K562 (cell line): Measurements from ENCODE around the gene PLXDC1. TPM values are rescaled to one million over a fixed set of nuclear protein-coding genes. Genes with fewer than 3 reads are reported as not detected.

Experiments
- DPF2 ChIP-seq: fragments of 450-650 bp; IDR thresholded peaks from 2 replicates; pipeline ENCODE4 v1.6.1; 2016
- IFI16 ChIP-seq: fragments of 250-450 bp; sonication (Bioruptor Pico); IDR thresholded peaks from 2 replicates; pipeline ENCODE4 v2.1.2; 2022; ENCODE audit warnings: mild to moderate bottlenecking, inconsistent platforms
- SPI1 ChIP-seq: IDR thresholded peaks from 2 replicates; pipeline ENCODE4 v1.6.1; 2011; ENCODE audit warnings: low read depth, low read length, control low read depth, borderline replicate concordance
- STAT5B ChIP-seq: fragments of 250-450 bp; sonication (Bioruptor Pico); IDR thresholded peaks from 2 replicates; pipeline ENCODE4 v1.8.0; 2021; ENCODE audit warnings: mild to moderate bottlenecking, inconsistent platforms
- ZNF124 ChIP-seq: sonication (generic); formaldehyde crosslinking; IDR thresholded peaks from 2 replicates; pipeline ENCODE4 v1.8.1; 2022; ENCODE audit warnings: missing genetic modification reagents
- ZSCAN32 ChIP-seq: fragments of 450-650 bp; formaldehyde crosslinking; IDR thresholded peaks from 2 replicates; pipeline ENCODE4 v1.4.0; 2020; ENCODE audit warnings: mild to moderate bottlenecking, moderate library complexity
- polyA plus RNA-seq, 8 experiments: library from polyadenylated mRNA; depleted of rRNA in 4 of 8; stranded (reverse) in 5 of 8; unstranded in 3 of 8; fragments of >200 nt; fragmentation: Nextera tagmentation in 2 of 8; fragmentation: Illumina TruSeq in 1 of 8; extraction: Ambion mirVana in 2 of 8; extraction: Trizol in 1 of 8; gene quantifications; 2 replicates each; pipeline versions ENCODE4 v1.2.1 to v1.2.3, GENCODE V29; 2011 to 2014; ENCODE audit warnings: inconsistent platforms in 1 of 8, missing spikeins in 1 of 8
- total RNA-seq, 7 experiments: library from RNA; depleted of rRNA in 6 of 7; stranded (reverse); fragments of >200 nt in 6 of 7; fragmentation: Illumina TruSeq in 2 of 7; extraction: Trizol in 2 of 7; gene quantifications; 2 replicates each; pipeline versions ENCODE4 v1.2.1 to v1.2.3, GENCODE V29; 2011 to 2021; ENCODE audit warnings: low replicate concordance in 1 of 7
- TF ChIP-seq, protein P1 (sequence below): fragments of 250-450 bp; sonication (Bioruptor Pico); IDR thresholded peaks from 2 replicates; pipeline ENCODE4 v1.5.0; 2020; ENCODE audit warnings: mild to moderate bottlenecking
- TF ChIP-seq, protein P2 (sequence below): fragments of 450-650 bp; formaldehyde crosslinking; IDR thresholded peaks from 2 replicates; pipeline ENCODE4 v1.4.0; 2020; ENCODE audit warnings: mild to moderate bottlenecking, mixed read lengths
- TF ChIP-seq, protein P3 (sequence below): sonication (generic); formaldehyde crosslinking; IDR thresholded peaks from 2 replicates; pipeline ENCODE4 v1.8.1; 2023; ENCODE audit warnings: mild to moderate bottlenecking, missing genetic modification reagents
- TF ChIP-seq, protein P4 (sequence below): fragments of 450-650 bp; conservative IDR thresholded peaks from 2 replicates; pipeline ENCODE4 v1.6.1; 2016; ENCODE audit warnings: missing genetic modification characterization, low read depth, mild to moderate bottlenecking, missing compliant biosample characterization, moderate library complexity
- TF ChIP-seq, protein P5 (sequence below): sonication (generic); formaldehyde crosslinking; IDR thresholded peaks from 2 replicates; pipeline ENCODE4 v1.8.0; 2022; ENCODE audit warnings: mild to moderate bottlenecking, missing genetic modification reagents
- TF ChIP-seq, protein P6 (sequence below), 3 experiments: fragments of 200-800 bp in 1 of 3; sonication (Bioruptor generic) in 1 of 3; sonication (generic) in 1 of 3; formaldehyde crosslinking in 1 of 3; IDR thresholded peaks; 2 replicates each; pipeline versions ENCODE4 v1.6.1 to v1.8.0; 2016 to 2022; ENCODE audit warnings: mild to moderate bottlenecking in 2 of 3, missing compliant biosample characterization in 2 of 3, missing genetic modification characterization in 2 of 3, missing genetic modification reagents in 1 of 3
- TF ChIP-seq, protein P7 (sequence below): fragments of 450-650 bp; IDR thresholded peaks from 2 replicates; pipeline ENCODE4 v1.7.1; 2018; ENCODE audit warnings: mild to moderate bottlenecking, low read depth; ENCODE audit not compliant: partially characterized antibody

PLXDC1 gene
- total and polyA plus RNA-seq, 9 of the 15 experiments (the other 6 are each of a cell fraction or from before 2014, with no cell fraction given), result not detected

DNA sequence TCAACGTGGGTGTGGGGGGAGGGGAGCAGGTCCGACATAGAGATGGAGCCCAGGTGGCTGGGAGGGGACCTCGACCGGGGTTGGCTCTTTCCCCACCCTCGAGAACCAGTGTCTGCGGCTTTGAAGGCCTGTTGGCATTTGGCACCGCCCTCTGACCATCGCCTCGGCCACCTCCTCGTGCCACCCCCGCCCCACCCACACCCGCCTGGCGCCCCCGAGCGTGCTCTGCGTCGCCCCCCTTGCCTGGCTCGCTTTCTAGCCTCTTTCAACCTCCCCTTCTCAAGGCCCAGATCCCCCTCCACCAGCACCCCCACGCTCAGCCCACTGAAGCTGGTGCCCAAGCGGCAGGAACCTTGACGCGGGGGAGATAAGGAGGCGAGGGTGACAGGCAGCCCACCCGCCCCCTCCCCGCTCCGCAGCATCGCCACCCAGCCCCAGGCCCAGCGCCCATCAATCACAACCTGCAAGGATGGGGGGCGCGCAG, 45.4 kb upstream of the PLXDC1 start (continued):
- TF ChIP-seq, protein P1, sequence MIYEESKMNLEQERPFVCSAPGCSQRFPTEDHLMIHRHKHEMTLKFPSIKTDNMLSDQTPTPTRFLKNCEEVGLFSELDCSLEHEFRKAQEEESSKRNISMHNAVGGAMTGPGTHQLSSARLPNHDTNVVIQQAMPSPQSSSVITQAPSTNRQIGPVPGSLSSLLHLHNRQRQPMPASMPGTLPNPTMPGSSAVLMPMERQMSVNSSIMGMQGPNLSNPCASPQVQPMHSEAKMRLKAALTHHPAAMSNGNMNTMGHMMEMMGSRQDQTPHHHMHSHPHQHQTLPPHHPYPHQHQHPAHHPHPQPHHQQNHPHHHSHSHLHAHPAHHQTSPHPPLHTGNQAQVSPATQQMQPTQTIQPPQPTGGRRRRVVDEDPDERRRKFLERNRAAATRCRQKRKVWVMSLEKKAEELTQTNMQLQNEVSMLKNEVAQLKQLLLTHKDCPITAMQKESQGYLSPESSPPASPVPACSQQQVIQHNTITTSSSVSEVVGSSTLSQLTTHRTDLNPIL (CRISPR knock-in tag), result no peak
- TF ChIP-seq, protein P2, sequence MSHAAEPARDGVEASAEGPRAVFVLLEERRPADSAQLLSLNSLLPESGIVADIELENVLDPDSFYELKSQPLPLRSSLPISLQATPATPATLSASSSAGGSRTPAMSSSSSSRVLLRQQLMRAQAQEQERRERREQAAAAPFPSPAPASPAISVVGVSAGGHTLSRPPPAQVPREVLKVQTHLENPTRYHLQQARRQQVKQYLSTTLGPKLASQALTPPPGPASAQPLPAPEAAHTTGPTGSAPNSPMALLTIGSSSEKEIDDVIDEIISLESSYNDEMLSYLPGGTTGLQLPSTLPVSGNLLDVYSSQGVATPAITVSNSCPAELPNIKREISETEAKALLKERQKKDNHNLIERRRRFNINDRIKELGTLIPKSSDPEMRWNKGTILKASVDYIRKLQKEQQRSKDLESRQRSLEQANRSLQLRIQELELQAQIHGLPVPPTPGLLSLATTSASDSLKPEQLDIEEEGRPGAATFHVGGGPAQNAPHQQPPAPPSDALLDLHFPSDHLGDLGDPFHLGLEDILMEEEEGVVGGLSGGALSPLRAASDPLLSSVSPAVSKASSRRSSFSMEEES (CRISPR knock-in tag), result no peak
- TF ChIP-seq DPF2, result no peak
- TF ChIP-seq, protein P3, sequence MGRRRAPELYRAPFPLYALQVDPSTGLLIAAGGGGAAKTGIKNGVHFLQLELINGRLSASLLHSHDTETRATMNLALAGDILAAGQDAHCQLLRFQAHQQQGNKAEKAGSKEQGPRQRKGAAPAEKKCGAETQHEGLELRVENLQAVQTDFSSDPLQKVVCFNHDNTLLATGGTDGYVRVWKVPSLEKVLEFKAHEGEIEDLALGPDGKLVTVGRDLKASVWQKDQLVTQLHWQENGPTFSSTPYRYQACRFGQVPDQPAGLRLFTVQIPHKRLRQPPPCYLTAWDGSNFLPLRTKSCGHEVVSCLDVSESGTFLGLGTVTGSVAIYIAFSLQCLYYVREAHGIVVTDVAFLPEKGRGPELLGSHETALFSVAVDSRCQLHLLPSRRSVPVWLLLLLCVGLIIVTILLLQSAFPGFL (CRISPR knock-in tag), result no peak
- TF ChIP-seq, protein P4, sequence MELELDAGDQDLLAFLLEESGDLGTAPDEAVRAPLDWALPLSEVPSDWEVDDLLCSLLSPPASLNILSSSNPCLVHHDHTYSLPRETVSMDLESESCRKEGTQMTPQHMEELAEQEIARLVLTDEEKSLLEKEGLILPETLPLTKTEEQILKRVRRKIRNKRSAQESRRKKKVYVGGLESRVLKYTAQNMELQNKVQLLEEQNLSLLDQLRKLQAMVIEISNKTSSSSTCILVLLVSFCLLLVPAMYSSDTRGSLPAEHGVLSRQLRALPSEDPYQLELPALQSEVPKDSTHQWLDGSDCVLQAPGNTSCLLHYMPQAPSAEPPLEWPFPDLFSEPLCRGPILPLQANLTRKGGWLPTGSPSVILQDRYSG (tag), result no peak
- TF ChIP-seq SPI1, result no peak
- TF ChIP-seq, protein P5, sequence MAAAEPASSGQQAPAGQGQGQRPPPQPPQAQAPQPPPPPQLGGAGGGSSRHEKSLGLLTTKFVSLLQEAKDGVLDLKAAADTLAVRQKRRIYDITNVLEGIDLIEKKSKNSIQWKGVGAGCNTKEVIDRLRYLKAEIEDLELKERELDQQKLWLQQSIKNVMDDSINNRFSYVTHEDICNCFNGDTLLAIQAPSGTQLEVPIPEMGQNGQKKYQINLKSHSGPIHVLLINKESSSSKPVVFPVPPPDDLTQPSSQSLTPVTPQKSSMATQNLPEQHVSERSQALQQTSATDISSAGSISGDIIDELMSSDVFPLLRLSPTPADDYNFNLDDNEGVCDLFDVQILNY (CRISPR knock-in tag), result no peak
- TF ChIP-seq STAT5B, result no peak
- TF ChIP-seq ZNF124 (CRISPR knock-in tag), result no peak
- no peak for TF ChIP-seq ZSCAN32 (CRISPR knock-in tag)
- TF ChIP-seq, protein P6, sequence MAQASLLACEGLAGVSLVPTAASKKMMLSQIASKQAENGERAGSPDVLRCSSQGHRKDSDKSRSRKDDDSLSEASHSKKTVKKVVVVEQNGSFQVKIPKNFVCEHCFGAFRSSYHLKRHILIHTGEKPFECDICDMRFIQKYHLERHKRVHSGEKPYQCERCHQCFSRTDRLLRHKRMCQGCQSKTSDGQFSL (CRISPR knock-in tag; IDR thresholded peaks at IDR 0.05), result no peak
- TF ChIP-seq, protein P6 (tag; IDR thresholded peaks at IDR 0.05), result 0 out of 4 replicates have a peak, but pooled peaks of 1 of the 2 experiments have one; percentile 34
- no peak for TF ChIP-seq IFI16
- TF ChIP-seq, protein P7, sequence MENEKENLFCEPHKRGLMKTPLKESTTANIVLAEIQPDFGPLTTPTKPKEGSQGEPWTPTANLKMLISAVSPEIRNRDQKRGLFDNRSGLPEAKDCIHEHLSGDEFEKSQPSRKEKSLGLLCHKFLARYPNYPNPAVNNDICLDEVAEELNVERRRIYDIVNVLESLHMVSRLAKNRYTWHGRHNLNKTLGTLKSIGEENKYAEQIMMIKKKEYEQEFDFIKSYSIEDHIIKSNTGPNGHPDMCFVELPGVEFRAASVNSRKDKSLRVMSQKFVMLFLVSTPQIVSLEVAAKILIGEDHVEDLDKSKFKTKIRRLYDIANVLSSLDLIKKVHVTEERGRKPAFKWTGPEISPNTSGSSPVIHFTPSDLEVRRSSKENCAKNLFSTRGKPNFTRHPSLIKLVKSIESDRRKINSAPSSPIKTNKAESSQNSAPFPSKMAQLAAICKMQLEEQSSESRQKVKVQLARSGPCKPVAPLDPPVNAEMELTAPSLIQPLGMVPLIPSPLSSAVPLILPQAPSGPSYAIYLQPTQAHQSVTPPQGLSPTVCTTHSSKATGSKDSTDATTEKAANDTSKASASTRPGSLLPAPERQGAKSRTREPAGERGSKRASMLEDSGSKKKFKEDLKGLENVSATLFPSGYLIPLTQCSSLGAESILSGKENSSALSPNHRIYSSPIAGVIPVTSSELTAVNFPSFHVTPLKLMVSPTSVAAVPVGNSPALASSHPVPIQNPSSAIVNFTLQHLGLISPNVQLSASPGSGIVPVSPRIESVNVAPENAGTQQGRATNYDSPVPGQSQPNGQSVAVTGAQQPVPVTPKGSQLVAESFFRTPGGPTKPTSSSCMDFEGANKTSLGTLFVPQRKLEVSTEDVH, result no peak
